ENCODE data around the gene HOXB4. TPM values are rescaled to one million over a fixed set of nuclear protein-coding genes. Genes with fewer than 3 reads are reported as not detected.

The HOXB4 gene
- total RNA-seq, 2 experiments from 2014 or later = 0.16 to 0.17 TPM

- Mint-ChIP-seq H3K4me3 (peak overlapping the region; percentile 88), H3K27ac (peak overlapping the region; percentile 90), H3K36me3 (ENCODE audit: low read depth) (no peaks in the 10 kb centered on the region), H3K27me3 (peaks cover 77% of the 10 kb centered on the region), H3K9me3 (no peaks in the 10 kb centered on the region), H3K4me1 (ENCODE audit: low read depth) (peaks cover 44% of the 10 kb centered on the region)
- Histone ChIP-seq H3K27me3 (ENCODE audit: control insufficient read depth in 1 of 2, insufficient read depth in 2 of 2, low read length in 2 of 2) (no peaks in the 10 kb centered on the region), H3K4me1 (ENCODE audit: insufficient read depth, low read length) (peaks cover 60% of the 10 kb centered on the region), H3K36me3 (ENCODE audit: insufficient read depth, low read length) (no peaks in the 10 kb centered on the region), H3K27ac (ENCODE audit: low read depth in 1 of 2, low read length in 2 of 2) (peak overlapping the region; percentile 94 to 96), H3K9me3 (ENCODE audit: control insufficient read depth in 1 of 2, insufficient read depth in 1 of 2, low read length in 2 of 2) (no peaks in the 10 kb centered on the region), H3K4me3 (ENCODE audit: low read length) (peak overlapping the region; percentile 88)
- ATAC-seq (ENCODE audit: poor library complexity) (no peak), DNase-seq (peak in 10 of 14 experiments; percentile 13 to 57 (median 26))
- ChIA-PET POLR2A (interaction anchor here (1.0 to 1.6 kb wide), 2 partner anchors 50 to 51 kb away, joined by 3 to 6 read pairs; partner anchors contain the start of gene HOXB5), CTCF (interaction anchor here (0.6 to 0.9 kb wide), 2 partner anchors 49 to 207 kb away, joined by 3 to 4 read pairs; no protein-coding TSS in a partner anchor)
- TF ChIP-seq, protein P1, sequence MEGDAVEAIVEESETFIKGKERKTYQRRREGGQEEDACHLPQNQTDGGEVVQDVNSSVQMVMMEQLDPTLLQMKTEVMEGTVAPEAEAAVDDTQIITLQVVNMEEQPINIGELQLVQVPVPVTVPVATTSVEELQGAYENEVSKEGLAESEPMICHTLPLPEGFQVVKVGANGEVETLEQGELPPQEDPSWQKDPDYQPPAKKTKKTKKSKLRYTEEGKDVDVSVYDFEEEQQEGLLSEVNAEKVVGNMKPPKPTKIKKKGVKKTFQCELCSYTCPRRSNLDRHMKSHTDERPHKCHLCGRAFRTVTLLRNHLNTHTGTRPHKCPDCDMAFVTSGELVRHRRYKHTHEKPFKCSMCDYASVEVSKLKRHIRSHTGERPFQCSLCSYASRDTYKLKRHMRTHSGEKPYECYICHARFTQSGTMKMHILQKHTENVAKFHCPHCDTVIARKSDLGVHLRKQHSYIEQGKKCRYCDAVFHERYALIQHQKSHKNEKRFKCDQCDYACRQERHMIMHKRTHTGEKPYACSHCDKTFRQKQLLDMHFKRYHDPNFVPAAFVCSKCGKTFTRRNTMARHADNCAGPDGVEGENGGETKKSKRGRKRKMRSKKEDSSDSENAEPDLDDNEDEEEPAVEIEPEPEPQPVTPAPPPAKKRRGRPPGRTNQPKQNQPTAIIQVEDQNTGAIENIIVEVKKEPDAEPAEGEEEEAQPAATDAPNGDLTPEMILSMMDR (IDR thresholded peaks at IDR 0.05) = no peak
- intact Hi-C loops (cut with DNase I, micrococcal nuclease) = loop anchor here in 1 of 2 experiments (5.0 kb wide), 1 partner anchor 50 kb away; no protein-coding TSS in a partner anchor
Observed at GRCh38 chr17:48542114-48542656, 36.0 kb downstream of the HOXB4 start.

GRCh38 chr17:48541577-48542113 lies 36.5 kb downstream of the HOXB4 start:
- H3K4me3 Mint-ChIP-seq = peak overlapping the region; percentile 88
- POLR2A ChIA-PET = interaction anchor here (0.8 to 1.6 kb wide), 3 partner anchors 51 to 189 kb away, joined by 3 to 6 read pairs (median 3); partner anchors contain the start of gene HOXB5
- H3K4me1 Mint-ChIP-seq (ENCODE audit: low read depth) = peaks cover 44% of the 10 kb centered on the region
- no peaks in the 10 kb centered on the region for H3K36me3 ChIP-seq (ENCODE audit: insufficient read depth, low read length)
- no peaks in the 10 kb centered on the region for H3K9me3 ChIP-seq (ENCODE audit: control insufficient read depth in 1 of 2, insufficient read depth in 1 of 2, low read length in 2 of 2)
- ATAC-seq (ENCODE audit: poor library complexity) = peak; percentile 55
- H3K36me3 Mint-ChIP-seq (ENCODE audit: low read depth) = no peaks in the 10 kb centered on the region
- CTCF ChIA-PET = interaction anchor here (0.6 to 0.9 kb wide), 3 partner anchors 49 to 206 kb away, joined by 3 to 4 read pairs (median 3); no protein-coding TSS in a partner anchor
- H3K9me3 Mint-ChIP-seq = no peaks in the 10 kb centered on the region
- intact Hi-C loops (cut with DNase I, micrococcal nuclease) = loop anchor here in 1 of 2 experiments (5.0 kb wide), 1 partner anchor 49 kb away; no protein-coding TSS in a partner anchor
- H3K4me1 ChIP-seq (ENCODE audit: insufficient read depth, low read length) = peaks cover 55% of the 10 kb centered on the region
- H3K27ac Mint-ChIP-seq = peak overlapping the region; percentile 90
- peak in 13 of 14 experiments; percentile 17 to 80 (median 42) for DNase-seq
- H3K27me3 ChIP-seq (ENCODE audit: control insufficient read depth in 1 of 2, insufficient read depth in 2 of 2, low read length in 2 of 2) = no peaks in the 10 kb centered on the region
- H3K27me3 Mint-ChIP-seq = peaks cover 76% of the 10 kb centered on the region
- peak overlapping the region; percentile 94 to 96 for H3K27ac ChIP-seq (ENCODE audit: low read depth in 1 of 2, low read length in 2 of 2)
- peak overlapping the region; percentile 88 for H3K4me3 ChIP-seq (ENCODE audit: low read length)
- TF ChIP-seq, protein P1 (IDR thresholded peaks at IDR 0.05) = no peak

GRCh38 chr17:48541036-48541576 lies 37.0 kb downstream of the HOXB4 start:
- no peaks in the 10 kb centered on the region for H3K9me3 ChIP-seq (ENCODE audit: control insufficient read depth in 1 of 2, insufficient read depth in 1 of 2, low read length in 2 of 2)
- Mint-ChIP-seq H3K4me3 (peak overlapping the region; percentile 88), H3K4me1 (ENCODE audit: low read depth) (peaks cover 44% of the 10 kb centered on the region), H3K9me3 (no peaks in the 10 kb centered on the region), H3K27ac (peak overlapping the region; percentile 90), H3K27me3 (peaks cover 74% of the 10 kb centered on the region), H3K36me3 (ENCODE audit: low read depth) (no peaks in the 10 kb centered on the region)
- POLR2A ChIA-PET = interaction anchor here (0.5 to 1.6 kb wide), 4 partner anchors 51 to 1121 kb away, joined by 3 to 6 read pairs (median 3); partner anchors contain the start of gene HOXB5
- ATAC-seq (ENCODE audit: poor library complexity) (no peak), DNase-seq (no peak)
- TF ChIP-seq, protein P1 (IDR thresholded peaks at IDR 0.05) = no peak
- peak overlapping the region; percentile 88 for H3K4me3 ChIP-seq (ENCODE audit: low read length)
- no peaks in the 10 kb centered on the region for H3K27me3 ChIP-seq (ENCODE audit: control insufficient read depth in 1 of 2, insufficient read depth in 2 of 2, low read length in 2 of 2)
- CTCF ChIA-PET = interaction anchor here (0.7 to 0.9 kb wide), 2 partner anchors 48 to 189 kb away, joined by 3 to 4 read pairs; no protein-coding TSS in a partner anchor
- H3K4me1 ChIP-seq (ENCODE audit: insufficient read depth, low read length) = peaks cover 49% of the 10 kb centered on the region
- H3K36me3 ChIP-seq (ENCODE audit: insufficient read depth, low read length) = no peaks in the 10 kb centered on the region
- intact Hi-C loops (cut with DNase I, micrococcal nuclease) = loop anchor here in 1 of 2 experiments (5.0 kb wide), 1 partner anchor 49 kb away; no protein-coding TSS in a partner anchor
- peak overlapping the region; percentile 94 to 96 for H3K27ac ChIP-seq (ENCODE audit: low read depth in 1 of 2, low read length in 2 of 2)
